Right lobe of liver (tissue), 4 donors: ENCODE results near the gene SLC6A8.

Experiments used
- POLR2A ChIP-seq: fragments of 450-650 bp; IDR thresholded peaks from one replicate; pipeline ENCODE4 v1.6.1; 2017; ENCODE audit warnings: antibody characterized with exemption, mild to moderate bottlenecking
- TF ChIP-seq, protein P1 (sequence below), 4 donors: fragments of 200-600 bp in 3 of 4; fragments of 450-650 bp in 1 of 4; IDR thresholded peaks; one replicate each; pipeline versions ENCODE4 v1.5.1 to v1.8.0; 2016 to 2022; ENCODE audit warnings: antibody characterized with exemption in 4 of 4, mild to moderate bottlenecking in 2 of 4
- donor health status: DM: no; HTN: no; CAD: no.
- donor health status: DM: no; HTN: no; CAD: no.
- donor health status: DM: no; HTN: yes; CAD: no.

DNA sequence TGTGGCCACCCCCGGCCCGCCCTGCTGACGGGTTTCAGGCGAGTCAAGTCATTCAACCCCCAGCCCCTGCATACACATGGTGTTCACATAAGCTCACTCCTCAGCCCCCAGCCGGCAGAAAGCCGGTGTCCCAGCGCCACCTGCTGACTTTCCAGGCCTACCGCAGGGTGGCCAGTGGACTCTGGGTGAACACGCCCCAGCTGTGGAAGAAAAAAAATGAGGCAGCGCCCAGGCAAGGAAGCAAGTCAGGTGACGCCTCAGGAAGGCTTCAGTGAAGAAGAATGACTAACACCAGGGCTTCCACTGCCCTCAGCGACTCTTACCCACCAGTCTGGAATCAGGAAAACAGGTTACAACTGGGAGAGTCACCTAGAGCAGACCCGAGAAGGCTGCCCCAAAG lies 20.7 kb downstream of the SLC6A8 start:
- TF ChIP-seq, protein P1, sequence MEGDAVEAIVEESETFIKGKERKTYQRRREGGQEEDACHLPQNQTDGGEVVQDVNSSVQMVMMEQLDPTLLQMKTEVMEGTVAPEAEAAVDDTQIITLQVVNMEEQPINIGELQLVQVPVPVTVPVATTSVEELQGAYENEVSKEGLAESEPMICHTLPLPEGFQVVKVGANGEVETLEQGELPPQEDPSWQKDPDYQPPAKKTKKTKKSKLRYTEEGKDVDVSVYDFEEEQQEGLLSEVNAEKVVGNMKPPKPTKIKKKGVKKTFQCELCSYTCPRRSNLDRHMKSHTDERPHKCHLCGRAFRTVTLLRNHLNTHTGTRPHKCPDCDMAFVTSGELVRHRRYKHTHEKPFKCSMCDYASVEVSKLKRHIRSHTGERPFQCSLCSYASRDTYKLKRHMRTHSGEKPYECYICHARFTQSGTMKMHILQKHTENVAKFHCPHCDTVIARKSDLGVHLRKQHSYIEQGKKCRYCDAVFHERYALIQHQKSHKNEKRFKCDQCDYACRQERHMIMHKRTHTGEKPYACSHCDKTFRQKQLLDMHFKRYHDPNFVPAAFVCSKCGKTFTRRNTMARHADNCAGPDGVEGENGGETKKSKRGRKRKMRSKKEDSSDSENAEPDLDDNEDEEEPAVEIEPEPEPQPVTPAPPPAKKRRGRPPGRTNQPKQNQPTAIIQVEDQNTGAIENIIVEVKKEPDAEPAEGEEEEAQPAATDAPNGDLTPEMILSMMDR (IDR thresholded peaks at IDR 0.05): peak; percentile 36 to 53 (median 48)
- no peak for TF ChIP-seq POLR2A
